Fibroblast of the conjunctiva (primary cell): ENCODE measurements around the gene WBP2.
"Not testable (repeated sequence)": the region's sequence is repeated elsewhere in the genome, so short reads cannot be mapped to it uniquely, and the experiment has no call there.

Source experiments
- DNase-seq: peaks from one replicate; pipeline ENCODE4 v3.0.0-alpha.2; 2010; ENCODE audit warnings: low read depth

WBP2 gene

DNA sequence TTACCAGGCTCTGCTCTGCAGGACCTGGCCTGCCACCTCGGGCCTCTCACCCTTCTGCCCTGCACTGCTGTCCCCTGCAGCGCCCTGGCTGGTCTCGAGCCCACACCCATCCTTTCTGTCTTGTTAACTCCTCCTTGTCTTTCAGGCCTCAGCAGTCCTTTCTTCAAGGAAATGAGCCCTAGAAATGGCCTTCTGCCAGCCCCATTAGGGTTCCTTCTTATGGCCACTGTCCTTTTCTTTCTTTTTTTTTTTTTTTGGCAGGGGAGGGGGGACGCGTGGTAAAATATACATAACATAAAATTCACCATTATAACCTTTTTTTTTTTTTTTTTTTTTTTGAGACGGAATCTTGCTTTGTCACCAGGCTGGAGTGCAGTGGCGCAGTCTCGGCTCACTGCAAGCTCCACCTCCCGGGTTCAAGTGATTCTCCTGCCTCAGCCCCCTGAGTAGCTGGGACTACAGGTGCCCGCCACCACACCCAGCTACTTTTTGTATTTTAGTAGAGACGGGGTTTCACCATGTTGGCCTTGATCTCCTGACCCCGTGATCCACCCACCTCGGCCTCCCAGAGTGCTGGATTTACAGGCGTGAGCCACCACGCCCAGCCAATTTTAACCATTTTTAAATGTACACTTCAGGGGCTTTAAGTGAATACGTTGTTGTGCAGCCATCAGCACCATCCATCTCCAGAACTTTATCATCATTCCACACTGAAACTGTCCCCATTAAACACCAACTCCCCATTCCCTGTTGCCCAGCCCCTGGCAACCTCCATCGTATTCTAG, 10.5 kb upstream of the WBP2 start:
- not testable (repeated sequence) for DNase-seq

DNA sequence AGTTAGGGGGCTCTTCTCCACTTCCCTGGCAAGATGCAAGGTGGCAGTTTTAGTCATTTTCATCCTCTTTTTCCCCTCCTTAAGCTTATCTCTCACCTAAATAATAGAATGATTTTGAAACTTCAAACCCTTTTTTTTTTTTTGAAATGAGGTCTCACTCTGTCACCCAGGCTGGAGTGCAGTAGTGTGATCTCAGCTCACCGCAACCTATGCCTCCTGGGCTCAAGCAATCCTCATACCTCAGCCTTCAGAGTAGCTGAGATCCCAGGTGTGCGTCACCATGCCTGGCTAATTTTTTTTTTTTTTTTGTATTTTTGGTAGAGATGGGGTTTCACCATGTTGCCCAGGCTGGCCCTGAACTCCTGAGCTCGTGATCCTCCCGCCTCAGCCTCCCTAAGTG, 9.8 kb upstream of the WBP2 start:
- DNase-seq = not testable (repeated sequence)

- DNase-seq = peak; percentile 62
Measured at GRCh38 chr17:75864448-75864871, 9.3 kb upstream of the WBP2 start.

- DNase-seq = no peak
Measured at GRCh38 chr17:75861927-75862317, 6.8 kb upstream of the WBP2 start.

GRCh38 chr17:75859358-75859757, 4.2 kb upstream of the WBP2 start:
- not testable (repeated sequence) for DNase-seq

GRCh38 chr17:75856062-75856756, 1.1 kb upstream of the WBP2 start:
- DNase-seq = no peak

- DNase-seq = no peak
Measured at GRCh38 chr17:75854881-75855309, 240 bp downstream of the WBP2 start.

- DNase-seq = no peak
Measured at GRCh38 chr17:75854101-75854748, 910 bp downstream of the WBP2 start.

DNA sequence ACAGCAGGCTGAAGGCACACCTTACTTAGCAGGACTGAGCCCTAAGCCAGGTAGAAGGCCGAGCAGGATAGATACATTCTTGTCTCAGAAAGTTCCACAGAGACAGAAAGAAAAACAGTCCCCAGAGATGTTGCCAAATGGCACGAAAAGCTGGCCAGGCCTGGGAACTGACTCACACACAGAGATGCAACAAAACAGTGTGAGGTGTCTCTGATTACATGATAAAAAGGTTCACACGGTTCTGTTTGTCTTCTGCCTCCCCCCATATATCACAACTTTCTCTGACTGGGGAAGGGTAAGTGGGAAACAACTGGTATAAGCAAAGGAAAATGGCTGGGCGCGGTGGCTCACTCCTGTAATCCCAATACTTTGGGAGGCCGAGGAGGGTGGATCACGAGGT, 1.7 kb downstream of the WBP2 start:
- no peak for DNase-seq

- DNase-seq = not testable (repeated sequence)
Measured at GRCh38 chr17:75851693-75851991, 3.5 kb downstream of the WBP2 start.

- no peak for DNase-seq
Measured at GRCh38 chr17:75850928-75851692, 4.0 kb downstream of the WBP2 start.

DNA sequence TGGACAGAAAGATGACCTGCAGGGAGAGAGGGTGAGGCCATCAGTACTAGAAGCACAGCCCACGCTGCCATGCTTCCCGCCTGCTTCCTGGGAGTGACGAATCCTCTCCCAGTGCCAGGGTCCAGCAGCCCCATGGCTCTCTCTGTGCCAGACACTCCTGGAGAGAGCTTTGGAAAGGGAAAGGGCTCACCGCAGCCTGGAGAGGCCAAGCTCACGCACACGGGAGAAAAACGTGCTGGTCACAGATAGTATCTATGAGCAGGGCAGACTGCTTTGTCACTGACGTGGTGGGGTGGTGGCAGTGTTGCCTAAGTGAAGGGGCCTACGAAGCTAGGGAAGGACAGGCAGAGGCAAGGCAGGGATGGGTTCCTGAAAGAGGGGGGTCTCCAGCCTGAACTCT, 5.4 kb downstream of the WBP2 start:
- no peak for DNase-seq

GRCh38 chr17:75849279-75849646, 5.9 kb downstream of the WBP2 start:
- no peak for DNase-seq

DNA sequence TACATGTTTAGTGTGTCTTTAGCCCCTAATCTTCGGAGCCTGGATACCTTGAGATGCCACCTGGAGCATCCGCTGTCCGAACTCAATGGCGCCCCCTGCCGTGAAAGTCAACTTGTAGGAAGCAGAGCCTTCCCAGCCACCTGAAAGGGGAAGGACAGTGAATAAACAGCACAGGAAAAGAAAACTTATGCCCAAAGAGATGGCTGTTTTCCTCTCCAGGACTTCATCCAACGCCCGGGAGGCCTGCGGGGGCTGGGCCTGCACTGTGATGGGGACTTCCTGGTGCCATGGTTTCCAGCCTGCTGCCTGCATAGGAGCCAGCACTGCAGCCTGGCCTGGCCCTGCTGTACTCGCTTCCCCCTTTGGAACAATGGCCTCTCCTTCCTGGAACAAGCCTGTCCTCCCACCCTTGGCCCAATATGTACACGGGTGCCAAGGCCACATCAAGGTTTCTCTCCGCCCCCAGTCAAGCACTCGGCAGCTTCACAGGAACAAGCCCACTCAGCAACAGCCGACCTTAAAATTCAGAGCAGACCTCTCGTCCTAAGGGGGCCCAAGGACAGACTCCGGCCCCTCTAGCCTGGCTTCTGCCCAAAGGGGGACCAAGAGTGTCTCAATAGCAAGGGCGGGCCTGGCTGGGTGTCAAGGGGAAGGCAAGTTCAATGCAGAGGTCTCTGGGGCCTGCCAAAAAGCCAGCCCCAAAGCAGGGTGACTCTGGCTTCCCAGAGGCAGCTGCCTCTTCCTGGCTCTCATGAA, 6.4 kb downstream of the WBP2 start:
- no peak for DNase-seq

DNA sequence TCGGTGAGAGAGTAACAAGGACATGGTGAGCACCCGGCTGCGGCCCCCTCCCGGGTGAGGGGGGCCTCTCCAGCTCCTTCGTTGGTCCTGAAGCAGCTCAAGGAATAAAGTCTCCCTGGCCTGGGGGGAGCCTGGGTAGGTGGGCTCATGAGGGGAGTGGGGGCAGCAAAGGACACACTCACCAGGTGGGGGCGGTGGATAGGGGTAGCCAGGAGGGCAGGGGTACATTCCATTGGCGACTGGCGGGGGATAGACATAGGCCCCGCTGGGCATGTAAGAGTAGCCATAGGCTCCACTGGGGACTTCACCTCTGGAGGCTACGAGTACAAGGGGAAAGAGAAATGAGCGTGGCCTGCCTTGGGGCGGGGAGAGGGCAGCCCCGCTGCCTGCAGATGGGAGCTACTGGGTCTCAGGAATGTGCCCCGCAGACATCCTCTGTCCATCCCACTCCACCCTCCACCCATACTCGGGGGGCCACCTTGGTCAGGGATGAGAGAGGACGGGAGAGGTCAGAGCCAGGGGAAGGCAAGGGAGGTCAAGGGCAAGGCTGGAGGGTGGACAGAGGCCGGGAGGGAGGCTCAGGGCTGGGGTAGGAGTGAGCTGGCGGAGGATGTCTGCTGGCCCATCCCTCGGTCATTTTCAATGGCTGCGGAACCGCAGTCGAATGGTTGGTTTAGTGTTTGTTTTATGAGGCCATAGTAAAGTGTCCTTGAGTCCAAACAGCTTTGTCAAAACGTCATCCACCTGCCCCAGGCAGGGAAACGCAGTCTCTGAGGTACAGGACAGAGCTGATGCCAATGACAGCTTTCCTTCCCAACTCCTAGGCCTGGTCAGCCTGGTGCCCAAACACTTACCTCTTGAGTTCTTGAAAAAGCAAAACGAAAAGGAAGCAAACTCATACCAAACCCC, 7.3 kb downstream of the WBP2 start:
- DNase-seq = no peak

GRCh38 chr17:75846692-75847613, 8.2 kb downstream of the WBP2 start:
- DNase-seq = no peak

- no peak for DNase-seq
Measured at GRCh38 chr17:75845933-75846691, 9.0 kb downstream of the WBP2 start.

DNA sequence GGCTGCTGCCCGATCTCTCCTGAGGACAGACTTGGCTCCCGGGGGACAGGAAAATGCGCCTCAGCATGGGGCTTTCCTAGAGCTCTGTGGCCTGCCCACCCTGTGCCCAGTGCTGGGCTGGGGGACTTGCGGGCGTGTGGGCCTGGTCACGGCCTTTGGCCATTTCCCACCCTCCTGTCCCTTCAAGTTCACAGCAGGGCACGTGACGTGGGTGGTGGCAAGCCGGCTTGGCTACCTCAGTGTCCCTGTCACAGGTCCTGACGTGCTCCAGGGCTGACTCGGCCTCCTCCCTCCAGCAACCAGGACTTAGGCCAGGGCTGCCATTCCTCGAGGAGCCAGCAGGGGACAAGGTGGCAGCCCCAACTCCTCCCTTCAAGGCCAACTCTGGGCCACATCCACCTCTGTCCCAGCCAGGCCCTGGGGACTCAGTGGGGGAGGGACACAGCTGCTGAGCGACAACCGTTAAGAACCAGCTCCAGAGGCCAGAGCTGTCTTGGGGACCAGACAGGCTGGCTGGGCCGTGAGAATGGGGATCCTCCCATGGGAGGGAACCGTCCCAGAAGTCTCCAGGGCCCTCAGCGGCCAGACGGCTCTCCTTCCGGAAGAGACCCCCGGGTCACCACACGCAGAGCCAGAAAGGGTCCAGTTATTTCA, 9.9 kb downstream of the WBP2 start:
- DNase-seq = no peak
